Uterus (tissue), 4 donors: Measurements from ENCODE around the gene DCDC2. TPM values are rescaled to one million over a fixed set of nuclear protein-coding genes. Genes with fewer than 3 reads are reported as not detected.

Experiments used
- DNase-seq, 2 donors: peaks; one replicate each; pipeline ENCODE4 v3.0.0-alpha.2; 2019 to 2020
- H3K27ac ChIP-seq, 2 donors: fragments of 200-600 bp; sonication (generic); 1 replicate in 1 of 2; 2 replicates in 1 of 2; pipeline ENCODE4 v1.5.1; 2016 to 2018
- H3K27me3 ChIP-seq, 2 donors: fragments of 200-600 bp; sonication (generic); one replicate each; pipeline ENCODE4 v1.5.1; 2018 to 2019; ENCODE audit warnings: control low read depth in 1 of 2
- H3K36me3 ChIP-seq, 2 donors: fragments of 200-600 bp; sonication (generic); one replicate each; pipeline ENCODE4 v1.5.1; 2019; ENCODE audit warnings: control low read depth in 1 of 2
- H3K4me1 ChIP-seq, 2 donors: fragments of 200-600 bp; sonication (generic); one replicate each; pipeline ENCODE4 v1.5.1; 2018 to 2019; ENCODE audit warnings: control low read depth in 1 of 2
- H3K4me3 ChIP-seq, 2 donors: fragments of 200-600 bp; sonication (generic); 1 replicate in 1 of 2; 2 replicates in 1 of 2; pipeline ENCODE4 v1.5.1; 2018 to 2019; ENCODE audit warnings: mild to moderate bottlenecking in 1 of 2
- H3K9me3 ChIP-seq, 2 donors: fragments of 200-600 bp; sonication (generic); one replicate each; pipeline ENCODE4 v1.5.1; 2019; ENCODE audit warnings: control low read depth in 1 of 2
- CTCF ChIP-seq, 4 experiments: fragments of 200-600 bp in 2 of 4; fragments of 450-650 bp in 2 of 4; sonication (generic) in 2 of 4; IDR thresholded peaks; one replicate each; pipeline ENCODE4 v1.5.1; 2016 to 2019; ENCODE audit warnings: antibody characterized with exemption in 4 of 4, mild to moderate bottlenecking in 2 of 4, moderate library complexity in 1 of 4
- POLR2A ChIP-seq, 2 donors: fragments of 450-650 bp; IDR thresholded peaks; one replicate each; pipeline ENCODE4 v1.6.1; 2016; ENCODE audit warnings: antibody characterized with exemption in 2 of 2, mild to moderate bottlenecking in 1 of 2, moderate library complexity in 1 of 2
- intact Hi-C: fragments of 100-400 bp; cut with DNase I; formaldehyde crosslinking; loops from one replicate; pipeline ENCODE4 v1.15.1; 2023; ENCODE audit warnings: low total_unique reads
- total RNA-seq, 4 donors: library from RNA; depleted of rRNA in 3 of 4; stranded (reverse); fragments of >200 nt in 3 of 4; gene quantifications; one replicate each; pipeline versions ENCODE4 v1.1.0 to v1.2.4, GENCODE V29; 2014 to 2023
- donor health status: DM: yes; HTN: yes; CAD: no.

Gene DCDC2
- total RNA-seq, 4 donors from 2014 or later, result 1.0 to 7.4 TPM; not detected in 2

GRCh38 chr6:24334285-24334684 lies 23.6 kb downstream of the DCDC2 start:
- no peak overlapping the region for H3K4me3 ChIP-seq
- intact Hi-C loops, result no loop called here
- no peak for TF ChIP-seq POLR2A (IDR thresholded peaks at IDR 0.05)
- TF ChIP-seq CTCF (IDR thresholded peaks at IDR 0.05), result no peak

GRCh38 chr6:24332317-24332716 lies 25.5 kb downstream of the DCDC2 start:
- Histone ChIP-seq H3K27me3 (no peaks in the 10 kb centered on the region), H3K27ac (no peak overlapping the region), H3K4me1 (no peaks in the 10 kb centered on the region), H3K9me3 (no peaks in the 10 kb centered on the region), H3K36me3 (no peaks in the 10 kb centered on the region), H3K4me3 (no peak overlapping the region)
- DNase-seq, result no peak
- no peak for TF ChIP-seq CTCF (IDR thresholded peaks at IDR 0.05)
- no peak for TF ChIP-seq POLR2A (IDR thresholded peaks at IDR 0.05)
- intact Hi-C loops, result no loop called here

More at GRCh38 chr6:24334285-24334684, 23.6 kb downstream of the DCDC2 start:
- Histone ChIP-seq H3K36me3 (no peaks in the 10 kb centered on the region), H3K4me1 (no peaks in the 10 kb centered on the region), H3K9me3 (no peaks in the 10 kb centered on the region), H3K27ac (no peak overlapping the region), H3K27me3 (no peaks in the 10 kb centered on the region)
- no peak for DNase-seq

GRCh38 chr6:24330137-24330732 lies 27.6 kb downstream of the DCDC2 start:
- no peak overlapping the region for H3K4me3 ChIP-seq
- DNase-seq, result no peak
- no peaks in the 10 kb centered on the region for H3K36me3 ChIP-seq
- intact Hi-C loops, result no loop called here
- H3K4me1 ChIP-seq, result no peaks in the 10 kb centered on the region
- H3K27me3 ChIP-seq, result no peaks in the 10 kb centered on the region
- no peak overlapping the region for H3K27ac ChIP-seq
- H3K9me3 ChIP-seq, result no peaks in the 10 kb centered on the region
- TF ChIP-seq POLR2A (IDR thresholded peaks at IDR 0.05), result no peak
- no peak for TF ChIP-seq CTCF (IDR thresholded peaks at IDR 0.05)

GRCh38 chr6:24329451-24329850 lies 28.4 kb downstream of the DCDC2 start:
- Histone ChIP-seq H3K27ac (no peak overlapping the region), H3K9me3 (no peaks in the 10 kb centered on the region), H3K36me3 (no peaks in the 10 kb centered on the region), H3K27me3 (no peaks in the 10 kb centered on the region), H3K4me1 (no peaks in the 10 kb centered on the region), H3K4me3 (no peak overlapping the region)
- DNase-seq, result no peak
- intact Hi-C loops, result no loop called here
- TF ChIP-seq POLR2A (IDR thresholded peaks at IDR 0.05) (no peak), CTCF (IDR thresholded peaks at IDR 0.05) (no peak)

GRCh38 chr6:24329022-24329421 lies 28.8 kb downstream of the DCDC2 start:
- TF ChIP-seq POLR2A (IDR thresholded peaks at IDR 0.05), result no peak
- no peaks in the 10 kb centered on the region for H3K9me3 ChIP-seq
- DNase-seq, result no peak
- H3K4me3 ChIP-seq, result no peak overlapping the region
- no peaks in the 10 kb centered on the region for H3K36me3 ChIP-seq
- H3K4me1 ChIP-seq, result no peaks in the 10 kb centered on the region
- no peak overlapping the region for H3K27ac ChIP-seq
- H3K27me3 ChIP-seq, result no peaks in the 10 kb centered on the region
- intact Hi-C loops, result no loop called here

- intact Hi-C loops, result no loop called here
- Histone ChIP-seq H3K27ac (no peak overlapping the region), H3K27me3 (no peaks in the 10 kb centered on the region), H3K36me3 (no peaks in the 10 kb centered on the region), H3K9me3 (no peaks in the 10 kb centered on the region), H3K4me1 (no peaks in the 10 kb centered on the region), H3K4me3 (no peak overlapping the region)
- no peak for DNase-seq
- no peak for TF ChIP-seq CTCF (IDR thresholded peaks at IDR 0.05)
- no peak for TF ChIP-seq POLR2A (IDR thresholded peaks at IDR 0.05)
Measured at GRCh38 chr6:24327756-24328155, 30.1 kb downstream of the DCDC2 start.
